ENCODE measurements around the gene TBC1D16.

- TF ChIP-seq EZH2 (IDR thresholded peaks at IDR 0.05; ENCODE audit: insufficient read depth, poor library complexity, severe bottlenecking) (no peak), EZH2phosphoT487 (IDR thresholded peaks at IDR 0.05; ENCODE audit: insufficient read depth, low read depth) (no peak)
Measured at GRCh38 chr17:80026359-80027042, 9.2 kb downstream of the TBC1D16 start.

Measured in GM23248 (cell line).